Body of pancreas (tissue), 4 donors: ENCODE data around the gene ZNF638. TPM values are rescaled to one million over a fixed set of nuclear protein-coding genes. Genes with fewer than 3 reads are reported as not detected.

Experiments
- ATAC-seq: fragments of 150-250 bp; one replicate; pipeline ENCODE4 v1.9.1; 2016
- DNase-seq, 4 donors: peaks; one replicate each; pipeline ENCODE4 v3.0.0-alpha.2; 2019
- H3K27ac ChIP-seq, 4 donors: fragments of 200-600 bp; sonication (generic); 1 replicate in 3 of 4; 2 replicates in 1 of 4; pipeline versions ENCODE4 v1.5.1 to v1.6.1; 2016 to 2019; ENCODE audit warnings: mild to moderate bottlenecking in 1 of 4, mixed read lengths in 1 of 4, moderate library complexity in 1 of 4
- H3K27me3 ChIP-seq, 2 donors: fragments of 200-600 bp; sonication (generic); one replicate each; pipeline ENCODE4 v1.6.0; 2016; ENCODE audit warnings: mild to moderate bottlenecking in 1 of 2
- H3K36me3 ChIP-seq, 2 donors: fragments of 200-600 bp; sonication (generic); replicated peaks in 1 of 2; 2 replicates each; pipeline ENCODE4 v1.5.1; 2016; ENCODE audit warnings: low read depth in 2 of 2; ENCODE audit not compliant: insufficient read depth in 1 of 2
- H3K4me1 ChIP-seq: fragments of 200-600 bp; sonication (generic); one replicate; pipeline ENCODE4 v1.6.0; 2016
- H3K4me3 ChIP-seq, 2 donors: fragments of 200-600 bp; sonication (generic); 1 replicate in 1 of 2; 2 replicates in 1 of 2; pipeline ENCODE4 v1.5.1; 2016 to 2019
- H3K9me3 ChIP-seq, 3 donors: fragments of 200-600 bp; sonication (generic); 1 replicate in 2 of 3; 2 replicates in 1 of 3; pipeline ENCODE4 v1.5.1; 2016
- POLR2A ChIP-seq, 3 donors: fragments of 450-650 bp; IDR thresholded peaks; one replicate each; pipeline ENCODE4 v1.6.1; 2016; ENCODE audit warnings: antibody characterized with exemption in 3 of 3, mild to moderate bottlenecking in 2 of 3
- WGBS, 2 donors: methylation state at CpG; one replicate each; pipeline ENCODE4 v1.1.5; 2017; 5-methylcytosine and 5-hydroxymethylcytosine counted together
- intact Hi-C: fragments of 100-400 bp; cut with DNase I; formaldehyde crosslinking; loops from one replicate; pipeline ENCODE4 v1.15.1; 2023
- total RNA-seq, 2 donors: library from RNA; depleted of rRNA; stranded (reverse); fragments of >200 nt; gene quantifications; one replicate each; pipeline ENCODE4 v1.1.0, GENCODE V29; 2016
- TF ChIP-seq, protein P1 (sequence below), 7 experiments: fragments of 450-650 bp in 4 of 7; fragments of 200-600 bp in 3 of 7; sonication (generic) in 3 of 7; IDR thresholded peaks; one replicate each; pipeline ENCODE4 v1.5.1; 2016 to 2019; ENCODE audit warnings: antibody characterized with exemption in 7 of 7

Gene ZNF638, protein sequence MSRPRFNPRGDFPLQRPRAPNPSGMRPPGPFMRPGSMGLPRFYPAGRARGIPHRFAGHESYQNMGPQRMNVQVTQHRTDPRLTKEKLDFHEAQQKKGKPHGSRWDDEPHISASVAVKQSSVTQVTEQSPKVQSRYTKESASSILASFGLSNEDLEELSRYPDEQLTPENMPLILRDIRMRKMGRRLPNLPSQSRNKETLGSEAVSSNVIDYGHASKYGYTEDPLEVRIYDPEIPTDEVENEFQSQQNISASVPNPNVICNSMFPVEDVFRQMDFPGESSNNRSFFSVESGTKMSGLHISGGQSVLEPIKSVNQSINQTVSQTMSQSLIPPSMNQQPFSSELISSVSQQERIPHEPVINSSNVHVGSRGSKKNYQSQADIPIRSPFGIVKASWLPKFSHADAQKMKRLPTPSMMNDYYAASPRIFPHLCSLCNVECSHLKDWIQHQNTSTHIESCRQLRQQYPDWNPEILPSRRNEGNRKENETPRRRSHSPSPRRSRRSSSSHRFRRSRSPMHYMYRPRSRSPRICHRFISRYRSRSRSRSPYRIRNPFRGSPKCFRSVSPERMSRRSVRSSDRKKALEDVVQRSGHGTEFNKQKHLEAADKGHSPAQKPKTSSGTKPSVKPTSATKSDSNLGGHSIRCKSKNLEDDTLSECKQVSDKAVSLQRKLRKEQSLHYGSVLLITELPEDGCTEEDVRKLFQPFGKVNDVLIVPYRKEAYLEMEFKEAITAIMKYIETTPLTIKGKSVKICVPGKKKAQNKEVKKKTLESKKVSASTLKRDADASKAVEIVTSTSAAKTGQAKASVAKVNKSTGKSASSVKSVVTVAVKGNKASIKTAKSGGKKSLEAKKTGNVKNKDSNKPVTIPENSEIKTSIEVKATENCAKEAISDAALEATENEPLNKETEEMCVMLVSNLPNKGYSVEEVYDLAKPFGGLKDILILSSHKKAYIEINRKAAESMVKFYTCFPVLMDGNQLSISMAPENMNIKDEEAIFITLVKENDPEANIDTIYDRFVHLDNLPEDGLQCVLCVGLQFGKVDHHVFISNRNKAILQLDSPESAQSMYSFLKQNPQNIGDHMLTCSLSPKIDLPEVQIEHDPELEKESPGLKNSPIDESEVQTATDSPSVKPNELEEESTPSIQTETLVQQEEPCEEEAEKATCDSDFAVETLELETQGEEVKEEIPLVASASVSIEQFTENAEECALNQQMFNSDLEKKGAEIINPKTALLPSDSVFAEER (N-terminal part only)
- total RNA-seq, result 100 to 1,000 TPM; 108 to 146 TPM

DNA sequence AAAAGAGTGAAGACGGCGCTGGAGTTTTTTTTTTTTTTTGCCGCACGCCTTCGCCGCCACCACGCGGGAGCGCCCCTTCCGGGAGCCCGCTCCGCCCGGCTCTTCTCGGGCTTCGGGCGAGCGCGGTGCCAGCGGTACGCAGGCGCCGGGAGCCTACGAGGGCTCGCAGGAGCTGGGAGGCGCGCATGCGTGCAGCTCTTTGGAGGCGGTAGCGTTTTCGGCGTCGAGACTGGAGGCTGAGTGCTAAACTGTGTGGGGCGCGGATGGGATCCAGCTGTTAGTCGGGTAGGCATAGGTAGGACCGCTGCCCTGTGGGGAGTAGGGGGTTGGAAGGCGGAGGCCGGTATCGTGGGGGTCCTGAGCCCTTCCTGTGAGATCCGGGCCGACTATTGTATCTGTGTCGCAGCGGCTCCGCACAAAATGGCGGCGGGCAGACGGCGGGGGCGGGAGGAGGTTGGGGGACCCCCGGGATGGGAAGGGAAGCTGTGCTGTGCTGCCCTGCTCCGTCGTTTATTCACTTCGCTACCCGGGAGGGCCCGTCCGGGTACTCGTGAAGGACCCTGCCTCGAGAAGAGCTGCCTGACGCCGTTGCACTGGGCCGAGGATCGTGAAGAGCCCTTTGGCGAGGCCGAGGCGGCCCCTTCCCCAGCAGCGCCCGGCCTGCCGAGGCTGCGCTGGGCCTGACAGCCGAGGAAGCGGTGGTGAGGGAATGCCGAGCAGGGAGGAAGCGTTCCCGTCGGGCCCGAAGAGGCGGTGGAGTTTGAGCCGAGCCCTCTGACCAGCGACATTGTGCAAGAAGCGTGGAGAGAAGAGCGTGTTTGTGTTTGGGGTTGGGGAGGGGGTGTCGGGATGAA lies at the start of gene ZNF638:
ZNF638 (plus strand) TSS at position 202 of the 854 bp plus-strand sequence. CDS start 17,173 bp downstream, outside the sequence.
- DNase-seq (peak; percentile 93 to 96 (median 95)), ATAC-seq (peak; percentile 97)
- no peaks in the 10 kb centered on the region for H3K27me3 ChIP-seq
- H3K9me3 ChIP-seq, result no peaks in the 10 kb centered on the region
- intact Hi-C loops, result no loop called here
- no peaks in the 10 kb centered on the region for H3K36me3 ChIP-seq
- H3K4me3 ChIP-seq, result peak within 1 kb of the TSS; percentile 65 to 74
- H3K27ac ChIP-seq, result peak within 1 kb of the TSS; percentile 89 to 96 (median 94)
- TF ChIP-seq, protein P1, sequence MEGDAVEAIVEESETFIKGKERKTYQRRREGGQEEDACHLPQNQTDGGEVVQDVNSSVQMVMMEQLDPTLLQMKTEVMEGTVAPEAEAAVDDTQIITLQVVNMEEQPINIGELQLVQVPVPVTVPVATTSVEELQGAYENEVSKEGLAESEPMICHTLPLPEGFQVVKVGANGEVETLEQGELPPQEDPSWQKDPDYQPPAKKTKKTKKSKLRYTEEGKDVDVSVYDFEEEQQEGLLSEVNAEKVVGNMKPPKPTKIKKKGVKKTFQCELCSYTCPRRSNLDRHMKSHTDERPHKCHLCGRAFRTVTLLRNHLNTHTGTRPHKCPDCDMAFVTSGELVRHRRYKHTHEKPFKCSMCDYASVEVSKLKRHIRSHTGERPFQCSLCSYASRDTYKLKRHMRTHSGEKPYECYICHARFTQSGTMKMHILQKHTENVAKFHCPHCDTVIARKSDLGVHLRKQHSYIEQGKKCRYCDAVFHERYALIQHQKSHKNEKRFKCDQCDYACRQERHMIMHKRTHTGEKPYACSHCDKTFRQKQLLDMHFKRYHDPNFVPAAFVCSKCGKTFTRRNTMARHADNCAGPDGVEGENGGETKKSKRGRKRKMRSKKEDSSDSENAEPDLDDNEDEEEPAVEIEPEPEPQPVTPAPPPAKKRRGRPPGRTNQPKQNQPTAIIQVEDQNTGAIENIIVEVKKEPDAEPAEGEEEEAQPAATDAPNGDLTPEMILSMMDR (IDR thresholded peaks at IDR 0.05), result peak; percentile 76 to 88 (median 78)
- peak; percentile 87 to 96 (median 95) for TF ChIP-seq POLR2A (IDR thresholded peaks at IDR 0.05)
- WGBS, 2 donors, result 0% methylated on average over 23 to 82 of the region's 82 CpGs
- peaks cover 42% of the 10 kb centered on the region for H3K4me1 ChIP-seq

DNA sequence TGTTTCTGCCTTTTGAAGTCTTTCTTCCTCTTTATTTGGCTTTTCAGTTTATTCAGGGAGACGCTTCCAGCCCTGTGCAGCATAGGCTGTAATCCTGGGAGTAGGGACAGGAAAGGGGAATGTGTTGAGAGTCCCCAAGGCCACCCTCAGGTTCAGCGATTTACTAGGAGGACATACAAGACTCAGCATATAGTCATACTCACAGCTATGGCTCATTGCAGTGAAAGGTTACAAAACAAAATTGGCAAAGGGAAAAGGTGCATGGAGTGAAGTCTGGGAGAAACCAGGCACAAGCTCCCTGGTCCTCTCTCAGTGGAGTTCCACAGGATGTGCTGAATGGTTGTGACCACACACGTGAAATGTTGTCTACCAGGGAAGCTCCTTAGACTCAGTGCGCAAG lies 49.6 kb upstream of the ZNF638 start:
- TF ChIP-seq POLR2A (IDR thresholded peaks at IDR 0.05), result no peak
- TF ChIP-seq, protein P1 (IDR thresholded peaks at IDR 0.05), result no peak
- WGBS, 2 donors, result 76 to 85% methylated on average over 4 of the region's 4 CpGs
- Histone ChIP-seq H3K4me3 (no peak overlapping the region), H3K27me3 (no peaks in the 10 kb centered on the region), H3K27ac (no peak overlapping the region), H3K36me3 (no peaks in the 10 kb centered on the region), H3K4me1 (peaks cover 11% of the 10 kb centered on the region), H3K9me3 (no peaks in the 10 kb centered on the region)
- intact Hi-C loops, result no loop called here
- DNase-seq (no peak), ATAC-seq (no peak)

DNA sequence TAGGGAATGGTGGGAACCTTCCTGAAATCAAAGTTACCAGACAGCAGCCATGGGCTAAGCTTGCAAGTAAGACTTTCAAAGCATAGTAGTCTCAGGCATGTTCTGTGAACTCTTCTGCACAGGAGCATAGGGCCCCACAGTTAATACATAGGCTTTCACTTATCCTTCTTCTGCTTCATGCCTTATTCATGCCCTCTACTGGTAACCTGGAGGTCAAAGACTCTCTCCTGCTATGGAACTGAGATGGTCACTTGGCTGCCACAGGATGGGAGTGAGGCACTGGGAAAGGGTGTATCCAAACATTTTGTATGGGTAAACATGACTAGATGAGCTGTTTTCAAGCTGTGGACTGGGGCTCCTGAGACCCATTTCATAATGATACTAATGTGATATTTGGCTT lies 49.1 kb upstream of the ZNF638 start:
- ATAC-seq, result no peak

More for the DNA sequence above, 49.1 kb upstream of the ZNF638 start:
- Histone ChIP-seq H3K36me3 (no peaks in the 10 kb centered on the region), H3K27me3 (no peaks in the 10 kb centered on the region), H3K27ac (no peak overlapping the region), H3K9me3 (no peaks in the 10 kb centered on the region), H3K4me3 (no peak overlapping the region), H3K4me1 (peaks cover 5% of the 10 kb centered on the region)
- DNase-seq, result peak in 1 of 4 donors; percentile 15
- TF ChIP-seq POLR2A (IDR thresholded peaks at IDR 0.05), result no peak
- TF ChIP-seq, protein P1 (IDR thresholded peaks at IDR 0.05), result peak in 4 of 7 experiments; percentile 23 to 40 (median 30)
- intact Hi-C loops, result no loop called here
